WTC11 (cell line): ENCODE measurements around the gene ABCA12.

ENCODE experiments used
- IRF2 ChIP-seq: sonication (generic); formaldehyde crosslinking; IDR thresholded peaks from 2 replicates; pipeline ENCODE4 v1.8.0; 2022; ENCODE audit warnings: low read depth, missing genetic modification reagents, borderline replicate concordance
- MLX ChIP-seq: sonication (generic); formaldehyde crosslinking; IDR thresholded peaks from 2 replicates; pipeline ENCODE4 v1.8.1; 2023; ENCODE audit warnings: mild to moderate bottlenecking, missing genetic modification reagents, moderate library complexity
- RORB ChIP-seq: fragments of 250-450 bp; sonication (Bioruptor Pico); IDR thresholded peaks from 2 replicates; pipeline ENCODE4 v1.9.0; 2021; ENCODE audit warnings: mild to moderate bottlenecking
- ZNF219 ChIP-seq: sonication (generic); formaldehyde crosslinking; IDR thresholded peaks from 2 replicates; pipeline ENCODE4 v1.8.0; 2023; ENCODE audit warnings: missing genetic modification reagents, mild to moderate bottlenecking, borderline replicate concordance
- TF ChIP-seq, protein P1 (sequence below): fragments of 200-600 bp; IDR thresholded peaks from 2 replicates; pipeline ENCODE4 v1.8.0; 2022; ENCODE audit warnings: antibody characterized with exemption
- TF ChIP-seq, protein P2 (sequence below): sonication (generic); formaldehyde crosslinking; IDR thresholded peaks from 2 replicates; pipeline ENCODE4 v1.8.0; 2023; ENCODE audit warnings: missing genetic modification reagents

GRCh38 chr2:215084080-215084479 is 54.3 kb downstream of the ABCA12 start:
- TF ChIP-seq IRF2 (CRISPR knock-in tag) (no peak), RORB (no peak), MLX (CRISPR knock-in tag) (no peak), ZNF219 (no peak)
- TF ChIP-seq, protein P1, sequence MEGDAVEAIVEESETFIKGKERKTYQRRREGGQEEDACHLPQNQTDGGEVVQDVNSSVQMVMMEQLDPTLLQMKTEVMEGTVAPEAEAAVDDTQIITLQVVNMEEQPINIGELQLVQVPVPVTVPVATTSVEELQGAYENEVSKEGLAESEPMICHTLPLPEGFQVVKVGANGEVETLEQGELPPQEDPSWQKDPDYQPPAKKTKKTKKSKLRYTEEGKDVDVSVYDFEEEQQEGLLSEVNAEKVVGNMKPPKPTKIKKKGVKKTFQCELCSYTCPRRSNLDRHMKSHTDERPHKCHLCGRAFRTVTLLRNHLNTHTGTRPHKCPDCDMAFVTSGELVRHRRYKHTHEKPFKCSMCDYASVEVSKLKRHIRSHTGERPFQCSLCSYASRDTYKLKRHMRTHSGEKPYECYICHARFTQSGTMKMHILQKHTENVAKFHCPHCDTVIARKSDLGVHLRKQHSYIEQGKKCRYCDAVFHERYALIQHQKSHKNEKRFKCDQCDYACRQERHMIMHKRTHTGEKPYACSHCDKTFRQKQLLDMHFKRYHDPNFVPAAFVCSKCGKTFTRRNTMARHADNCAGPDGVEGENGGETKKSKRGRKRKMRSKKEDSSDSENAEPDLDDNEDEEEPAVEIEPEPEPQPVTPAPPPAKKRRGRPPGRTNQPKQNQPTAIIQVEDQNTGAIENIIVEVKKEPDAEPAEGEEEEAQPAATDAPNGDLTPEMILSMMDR = no peak
- TF ChIP-seq, protein P2, sequence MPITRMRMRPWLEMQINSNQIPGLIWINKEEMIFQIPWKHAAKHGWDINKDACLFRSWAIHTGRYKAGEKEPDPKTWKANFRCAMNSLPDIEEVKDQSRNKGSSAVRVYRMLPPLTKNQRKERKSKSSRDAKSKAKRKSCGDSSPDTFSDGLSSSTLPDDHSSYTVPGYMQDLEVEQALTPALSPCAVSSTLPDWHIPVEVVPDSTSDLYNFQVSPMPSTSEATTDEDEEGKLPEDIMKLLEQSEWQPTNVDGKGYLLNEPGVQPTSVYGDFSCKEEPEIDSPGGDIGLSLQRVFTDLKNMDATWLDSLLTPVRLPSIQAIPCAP (CRISPR knock-in tag) = no peak
